ENCODE data around the gene UBE2S.
A peak's percentile ranks its signal among the peaks of the same experiment; 100 is the strongest.
"Not testable (repeated sequence)": the region's sequence is repeated elsewhere in the genome, so short reads cannot be mapped to it uniquely, and the experiment has no call there.

The UBE2S gene

GRCh38 chr19:55407550-55407799 is at the start of gene UBE2S:
Gene UBE2S, minus strand, starts transcription at chr19:55407788. Its CDS starts 199 bp downstream, at chr19:55407589.
- H3K4me1 ChIP-seq, result peaks cover 8 to 24% (median 16%) of the 10 kb centered on the region in 4 donors
- peaks cover 15 to 36% (median 32%) of the 10 kb centered on the region in 3 donors for H3K36me3 ChIP-seq
- H3K27me3 ChIP-seq, DNase-seq, H3K9me3 ChIP-seq: not testable (repeated sequence)
- peak within 1 kb of the TSS; percentile 72 to 92 for H3K4me3 ChIP-seq
- intact Hi-C loops (cut with DNase I; ENCODE audit: low total_unique reads), result loop anchor here (10.0 kb wide), 1 partner anchor 227 kb away; no protein-coding TSS in a partner anchor
- H3K27ac ChIP-seq, result peak within 1 kb of the TSS; percentile 97

GRCh38 chr19:55456347-55456746 is 48.8 kb upstream of the UBE2S start:
- no peaks in the 10 kb centered on the region for H3K9me3 ChIP-seq
- no peak overlapping the region for H3K27ac ChIP-seq
- DNase-seq, result no peak
- intact Hi-C loops (cut with DNase I; ENCODE audit: low total_unique reads), result no loop called here
- peaks cover 4 to 20% of the 10 kb centered on the region in 2 donors for H3K27me3 ChIP-seq
- H3K4me1 ChIP-seq, result peaks cover 0 to 33% (median 29%) of the 10 kb centered on the region in 4 donors
- H3K36me3 ChIP-seq, result peaks cover 0 to 25% (median 16%) of the 10 kb centered on the region in 3 donors
- H3K4me3 ChIP-seq, result no peak overlapping the region
- no peak for TF ChIP-seq CTCF (IDR thresholded peaks at IDR 0.05)

GRCh38 chr19:55455576-55456235 is 48.1 kb upstream of the UBE2S start:
- H3K9me3 ChIP-seq, result no peaks in the 10 kb centered on the region
- H3K4me3 ChIP-seq, result no peak overlapping the region
- no peak for TF ChIP-seq CTCF (IDR thresholded peaks at IDR 0.05)
- peaks cover 0 to 34% (median 26%) of the 10 kb centered on the region in 4 donors for H3K4me1 ChIP-seq
- H3K27ac ChIP-seq, result no peak overlapping the region
- H3K27me3 ChIP-seq, result peaks cover 8 to 27% of the 10 kb centered on the region in 2 donors
- intact Hi-C loops (cut with DNase I; ENCODE audit: low total_unique reads), result no loop called here
- DNase-seq, result no peak
- peaks cover 0 to 25% (median 16%) of the 10 kb centered on the region in 3 donors for H3K36me3 ChIP-seq

GRCh38 chr19:55454787-55455243 is 47.2 kb upstream of the UBE2S start:
- intact Hi-C loops (cut with DNase I; ENCODE audit: low total_unique reads), result no loop called here
- H3K27ac ChIP-seq, result no peak overlapping the region
- peaks cover 0 to 25% (median 16%) of the 10 kb centered on the region in 3 donors for H3K36me3 ChIP-seq
- H3K4me1 ChIP-seq, result peaks cover 0 to 25% (median 20%) of the 10 kb centered on the region in 4 donors
- no peak for DNase-seq
- H3K27me3 ChIP-seq, result peaks cover 8 to 31% of the 10 kb centered on the region in 2 donors
- peak in 1 of 2 experiments; percentile 24 for TF ChIP-seq CTCF (IDR thresholded peaks at IDR 0.05)
- H3K4me3 ChIP-seq, result no peak overlapping the region
- no peaks in the 10 kb centered on the region for H3K9me3 ChIP-seq

GRCh38 chr19:55453511-55454260 is 46.1 kb upstream of the UBE2S start:
- DNase-seq, result no peak
- Histone ChIP-seq H3K36me3 (peaks cover 0 to 25% (median 16%) of the 10 kb centered on the region in 3 donors), H3K9me3 (no peaks in the 10 kb centered on the region), H3K27ac (no peak overlapping the region), H3K4me1 (peaks cover 0 to 22% (median 19%) of the 10 kb centered on the region in 4 donors), H3K4me3 (no peak overlapping the region), H3K27me3 (peaks cover 8 to 40% of the 10 kb centered on the region in 2 donors)
- no peak for TF ChIP-seq CTCF (IDR thresholded peaks at IDR 0.05)
- intact Hi-C loops (cut with DNase I; ENCODE audit: low total_unique reads), result no loop called here

All from tibial artery (tissue), 4 donors.